ENCODE measurements around the gene ADAMTS3.

ADAMTS3 gene

GRCh38 chr4:72568959-72569718 lies at the start of gene ADAMTS3:
Gene ADAMTS3 (minus strand): TSS chr4:72569221. CDS start chr4:72568762, 459 bp downstream.
- DNase-seq (ENCODE audit: insufficient read length, low spot score) (no peak), FAIRE-seq (no peak)

- DNase-seq (ENCODE audit: insufficient read length, low spot score), result no peak
- FAIRE-seq, result no peak
Measured at GRCh38 chr4:72613959-72614358, 44.9 kb upstream of the ADAMTS3 start.

GRCh38 chr4:72606751-72607150 lies 37.7 kb upstream of the ADAMTS3 start:
- no peak for DNase-seq (ENCODE audit: insufficient read length, low spot score)
- no peak for FAIRE-seq

DNA sequence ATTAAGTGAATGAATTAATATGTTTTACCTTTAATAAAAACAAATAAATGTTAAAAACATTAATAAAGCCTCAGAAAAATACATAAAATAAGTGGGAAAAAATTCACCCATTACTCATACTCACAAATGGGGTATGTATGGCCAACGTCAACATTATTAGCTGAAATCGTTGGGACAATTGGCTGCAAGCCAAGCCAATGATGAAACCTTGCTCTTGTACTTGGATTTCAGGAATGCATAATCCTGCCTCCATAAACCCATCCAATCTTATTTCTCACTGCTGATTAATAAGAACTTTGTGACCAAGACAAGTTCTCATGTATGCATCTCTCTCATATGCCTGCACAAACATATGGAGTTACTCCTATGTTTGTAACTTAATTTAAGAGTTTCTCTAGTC lies 35.3 kb upstream of the ADAMTS3 start:
- FAIRE-seq, result no peak
- DNase-seq (ENCODE audit: insufficient read length, low spot score), result no peak

GRCh38 chr4:72602396-72603376 lies 33.7 kb upstream of the ADAMTS3 start:
- FAIRE-seq (no peak), DNase-seq (ENCODE audit: insufficient read length, low spot score) (no peak)

DNA sequence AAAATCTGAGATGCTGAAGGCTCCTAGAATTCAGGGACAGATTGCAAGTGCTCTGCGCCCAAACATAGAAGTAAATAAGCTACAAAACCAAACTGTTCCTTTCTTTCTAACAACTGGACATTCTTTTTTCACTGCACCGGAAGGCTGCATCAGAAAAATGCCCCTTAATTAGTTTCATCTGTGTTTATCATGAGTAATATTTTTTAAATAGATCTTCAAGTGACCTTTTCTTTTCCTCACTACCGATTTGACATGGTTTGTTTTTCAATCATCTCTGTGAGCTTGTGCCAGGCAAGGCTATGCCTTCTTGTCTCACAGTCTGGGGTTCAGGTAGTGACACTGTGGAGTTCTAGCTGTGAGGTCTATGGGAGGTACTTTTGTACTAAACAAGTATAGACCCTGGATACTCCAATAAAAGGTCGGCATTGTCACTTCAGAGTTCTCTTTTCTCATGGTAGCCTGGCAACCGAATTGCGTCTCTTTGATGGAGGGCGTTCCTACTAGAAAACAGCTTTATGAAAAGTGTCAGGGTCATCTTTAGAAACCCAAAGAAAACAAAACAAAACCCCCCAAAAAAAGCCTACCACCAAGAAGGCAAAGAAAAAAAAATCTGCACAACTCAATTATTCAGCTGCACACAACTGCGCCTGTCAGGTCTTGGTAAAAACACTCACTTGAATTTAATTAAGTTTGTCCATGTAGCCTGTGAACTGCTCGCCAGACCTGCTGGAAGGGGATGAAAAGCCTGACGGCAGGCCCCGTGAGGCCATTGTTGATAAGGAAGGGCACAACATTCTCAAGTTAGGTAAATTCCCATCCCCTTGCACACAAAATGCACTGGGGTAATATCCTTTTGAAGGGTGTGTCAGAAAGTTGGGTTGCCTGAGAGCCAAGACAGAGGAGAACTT lies 22.8 kb upstream of the ADAMTS3 start:
- FAIRE-seq, result no peak

DNA sequence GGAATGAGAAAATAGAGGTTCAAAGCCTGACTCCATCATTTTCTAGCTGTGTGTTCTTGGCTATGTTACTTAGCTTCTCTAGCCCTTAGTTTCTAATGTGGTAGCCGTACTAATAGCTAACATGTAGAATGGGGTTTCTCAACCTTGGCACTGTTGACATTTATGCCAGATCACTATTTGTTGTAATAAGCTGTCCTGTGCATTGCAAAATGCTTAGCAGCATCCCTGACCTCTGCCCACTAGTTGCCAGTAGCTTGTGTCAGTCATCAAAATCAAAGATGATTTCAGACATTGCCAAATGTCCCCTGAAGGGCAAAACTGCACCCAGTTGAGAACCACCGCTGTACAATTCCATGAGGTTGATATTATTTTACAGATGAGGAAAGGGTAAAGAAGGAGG lies 18.3 kb upstream of the ADAMTS3 start:
- no peak for DNase-seq (ENCODE audit: insufficient read length, low spot score)
- FAIRE-seq, result no peak

More for the DNA sequence above, 22.8 kb upstream of the ADAMTS3 start:
- DNase-seq (ENCODE audit: insufficient read length, low spot score), result no peak

- no peak for FAIRE-seq
- DNase-seq (ENCODE audit: insufficient read length, low spot score), result no peak
Measured at GRCh38 chr4:72582853-72583252, 13.8 kb upstream of the ADAMTS3 start.

- FAIRE-seq, result no peak
- no peak for DNase-seq (ENCODE audit: insufficient read length, low spot score)
Measured at GRCh38 chr4:72577211-72577610, 8.2 kb upstream of the ADAMTS3 start.

DNA sequence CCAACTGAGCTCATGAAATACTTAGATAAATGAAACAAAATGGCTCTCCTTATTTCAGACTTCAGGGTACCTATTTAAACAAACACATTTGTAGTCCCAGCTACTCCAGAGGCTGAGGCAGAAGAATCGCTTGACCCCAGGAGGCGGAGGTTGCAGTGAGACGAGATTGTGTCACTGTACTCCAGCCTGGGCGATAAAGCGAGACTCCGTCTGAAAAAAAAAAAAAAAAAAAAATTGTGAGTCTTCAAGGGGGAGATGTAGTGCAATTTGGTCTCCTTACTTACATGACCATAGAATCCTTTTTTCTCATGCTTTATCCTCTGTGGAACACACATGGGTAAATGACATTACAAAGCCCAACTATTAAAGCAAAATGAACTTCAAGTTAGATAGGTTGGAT lies 2.3 kb upstream of the ADAMTS3 start:
- DNase-seq (ENCODE audit: insufficient read length, low spot score) (no peak), FAIRE-seq (no peak)

- no peak for DNase-seq (ENCODE audit: insufficient read length, low spot score)
- no peak for FAIRE-seq
Measured at GRCh38 chr4:72569719-72570235, 756 bp upstream of the ADAMTS3 start.

- no peak for FAIRE-seq
- DNase-seq (ENCODE audit: insufficient read length, low spot score), result no peak
Measured at GRCh38 chr4:72567821-72568675, 973 bp downstream of the ADAMTS3 start.

GRCh38 chr4:72567036-72567435 lies 2.0 kb downstream of the ADAMTS3 start:
- DNase-seq (ENCODE audit: insufficient read length, low spot score) (no peak), FAIRE-seq (no peak)

DNA sequence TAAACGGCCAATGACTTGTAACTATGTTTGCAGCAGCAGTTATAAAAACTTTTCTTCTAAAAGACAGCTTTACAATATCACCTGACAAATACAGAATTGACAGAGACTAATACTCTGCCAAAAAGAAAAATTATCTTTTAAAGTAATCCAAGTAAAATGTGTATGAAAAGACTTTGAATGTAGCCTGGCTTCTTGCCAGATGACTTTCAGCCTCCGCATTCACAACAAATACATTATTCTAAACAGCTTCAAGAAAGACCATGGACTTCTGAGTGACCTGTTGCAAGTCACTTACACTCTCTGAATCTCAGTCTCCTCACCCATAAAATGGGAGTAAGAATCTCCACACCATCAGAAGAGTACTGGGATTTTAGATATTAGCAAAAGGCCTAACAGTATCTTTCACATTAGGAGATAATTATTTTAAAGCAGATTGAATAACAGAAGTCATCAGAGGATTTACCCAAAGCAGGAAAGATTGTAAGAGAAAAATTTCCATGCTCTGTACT lies 2.5 kb downstream of the ADAMTS3 start:
- DNase-seq (ENCODE audit: insufficient read length, low spot score) (no peak), FAIRE-seq (no peak)

GRCh38 chr4:72564789-72565188 lies 4.2 kb downstream of the ADAMTS3 start:
- FAIRE-seq (no peak), DNase-seq (ENCODE audit: insufficient read length, low spot score) (no peak)

DNA sequence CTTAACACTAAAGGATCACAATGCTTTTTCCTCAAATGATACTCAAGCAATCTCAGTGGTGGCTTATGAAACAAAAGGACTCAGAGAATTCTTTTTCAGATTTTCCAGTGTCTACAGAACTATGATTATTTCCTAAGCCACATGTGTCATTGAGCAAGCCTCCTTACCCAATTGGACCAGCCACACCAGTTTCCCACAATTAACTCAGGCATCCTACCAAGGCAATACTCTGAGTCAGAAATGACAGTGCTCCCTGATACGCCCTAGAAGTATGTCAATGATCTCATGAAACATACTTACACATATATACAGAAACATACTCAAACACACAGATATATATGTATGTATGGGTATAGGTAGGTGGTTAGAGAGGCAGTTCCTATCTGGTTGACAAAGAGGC lies 4.8 kb downstream of the ADAMTS3 start:
- FAIRE-seq, result no peak

DNA sequence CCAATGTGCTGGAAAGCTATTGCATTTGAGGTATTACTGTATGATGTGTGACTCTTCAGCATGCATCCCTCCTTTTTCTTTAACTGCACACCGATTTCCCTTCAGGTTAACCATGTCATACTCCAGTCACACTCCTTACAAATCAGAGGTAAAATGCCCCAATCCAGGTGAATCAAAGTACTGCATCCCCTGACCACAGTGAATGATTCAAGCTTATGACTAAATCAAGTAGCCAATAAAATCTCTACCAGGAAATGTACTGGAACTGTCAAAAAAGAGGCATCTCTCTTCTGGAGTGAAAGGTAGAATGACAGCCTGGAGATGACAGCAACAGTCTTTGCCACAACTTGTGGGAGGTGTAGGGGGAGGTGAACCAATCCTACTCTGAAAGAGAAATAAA lies 10.4 kb downstream of the ADAMTS3 start:
- DNase-seq (ENCODE audit: insufficient read length, low spot score) (no peak), FAIRE-seq (no peak)

More for the DNA sequence above, 4.8 kb downstream of the ADAMTS3 start:
- no peak for DNase-seq (ENCODE audit: insufficient read length, low spot score)

DNA sequence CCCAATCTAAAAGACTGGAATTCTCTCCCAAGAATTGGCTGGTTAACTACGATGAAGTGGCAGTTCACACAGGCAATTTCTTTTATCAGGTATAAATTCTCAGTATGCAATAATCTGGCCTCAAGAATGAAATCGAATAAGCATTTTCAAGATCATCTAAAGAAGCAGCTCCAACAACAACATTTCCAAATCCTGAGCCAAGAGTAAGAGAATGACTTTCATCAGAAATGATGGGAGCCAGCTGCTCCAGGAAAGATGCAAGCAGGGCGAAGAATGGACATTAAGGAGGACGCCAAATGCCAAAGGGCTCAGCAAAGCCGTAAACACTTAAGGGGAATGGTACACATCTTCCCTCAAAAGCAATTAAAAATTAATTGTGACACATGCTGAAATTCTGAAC lies 12.0 kb downstream of the ADAMTS3 start:
- FAIRE-seq, result no peak
- no peak for DNase-seq (ENCODE audit: insufficient read length, low spot score)

- DNase-seq (ENCODE audit: insufficient read length, low spot score), result no peak
- no peak for FAIRE-seq
Measured at GRCh38 chr4:72555377-72555831, 13.6 kb downstream of the ADAMTS3 start.

Measured in GM19239 (cell line).